Smooth muscle cell (in vitro differentiated cells): ENCODE results near the gene ALK. TPM values are rescaled to one million over a fixed set of nuclear protein-coding genes. Genes with fewer than 3 reads are reported as not detected.

Experiments
- DNase-seq: peaks from one replicate; lab custom pipeline; 2025; ENCODE audit not compliant: unreplicated experiment; lab: John Stamatoyannopoulos, UW
- H2AFZ ChIP-seq: fragments of 200-600 bp; sonication (generic); 2 replicates; pipeline ENCODE4 v1.6.0; 2016; ENCODE audit warnings: antibody characterized with exemption, low read depth, mild to moderate bottlenecking
- H3F3A ChIP-seq: fragments of 200-600 bp; sonication (generic); 2 replicates; pipeline ENCODE4 v1.6.0; 2017; ENCODE audit warnings: antibody characterized with exemption, low read depth
- H3K27ac ChIP-seq: fragments of 200-600 bp; sonication (generic); 2 replicates; pipeline ENCODE4 v1.5.1; 2016; ENCODE audit warnings: low read depth, mild to moderate bottlenecking
- H3K27me3 ChIP-seq: fragments of 200-600 bp; sonication (generic); 2 replicates; pipeline ENCODE4 v1.6.1; 2016; ENCODE audit warnings: low read depth, mild to moderate bottlenecking
- H3K36me3 ChIP-seq: fragments of 200-600 bp; sonication (generic); 2 replicates; pipeline ENCODE4 v1.5.1; 2016; ENCODE audit warnings: low read depth
- H3K4me1 ChIP-seq: fragments of 200-600 bp; sonication (generic); 2 replicates; pipeline ENCODE4 v1.5.1; 2016; ENCODE audit warnings: low read depth
- H3K4me2 ChIP-seq: fragments of 200-600 bp; sonication (generic); 2 replicates; pipeline ENCODE4 v1.6.0; 2016; ENCODE audit warnings: mild to moderate bottlenecking
- H3K4me3 ChIP-seq: fragments of 200-600 bp; sonication (generic); 2 replicates; pipeline ENCODE4 v1.5.1; 2016; ENCODE audit warnings: mild to moderate bottlenecking
- H3K79me2 ChIP-seq: fragments of 200-600 bp; sonication (generic); 2 replicates; pipeline ENCODE4 v1.6.0; 2016; ENCODE audit warnings: low read depth, mild to moderate bottlenecking
- H3K9ac ChIP-seq: fragments of 200-600 bp; sonication (generic); 2 replicates; pipeline ENCODE4 v1.6.0; 2016; ENCODE audit warnings: low read depth
- H3K9me3 ChIP-seq: fragments of 200-600 bp; sonication (generic); replicated peaks from 2 replicates; pipeline ENCODE4 v1.5.1; 2016; ENCODE audit warnings: low read depth
- H4K20me1 ChIP-seq: fragments of 200-600 bp; sonication (generic); 2 replicates; pipeline ENCODE4 v1.6.0; 2016; ENCODE audit warnings: low read depth
- WGBS: methylation state at CpG from one replicate; pipeline ENCODE4 v1.1.7; 2016; ENCODE audit warnings: low lambda C conversion rate; 5-methylcytosine and 5-hydroxymethylcytosine counted together
- polyA plus RNA-seq: library from polyadenylated mRNA; unstranded; fragments of >200 nt; fragmentation: Nextera tagmentation; extraction: Ambion mirVana; gene quantifications from 2 replicates; pipeline ENCODE4 v1.2.1, GENCODE V29; 2016
- total RNA-seq: library from RNA; depleted of rRNA; stranded (reverse); fragments of >200 nt; gene quantifications from 2 replicates; pipeline ENCODE4 v1.2.3, GENCODE V29; 2014
- TF ChIP-seq, protein P1 (sequence below): fragments of 200-600 bp; sonication (generic); IDR thresholded peaks from 2 replicates; pipeline ENCODE4 v1.5.1; 2017; ENCODE audit warnings: borderline replicate concordance, mild to moderate bottlenecking, antibody characterized with exemption; ENCODE audit not compliant: insufficient read depth, poor library complexity, severe bottlenecking

Gene ALK
- total and polyA plus RNA-seq, 2 experiments from 2014 or later: 0.13 to 0.19 TPM

DNA sequence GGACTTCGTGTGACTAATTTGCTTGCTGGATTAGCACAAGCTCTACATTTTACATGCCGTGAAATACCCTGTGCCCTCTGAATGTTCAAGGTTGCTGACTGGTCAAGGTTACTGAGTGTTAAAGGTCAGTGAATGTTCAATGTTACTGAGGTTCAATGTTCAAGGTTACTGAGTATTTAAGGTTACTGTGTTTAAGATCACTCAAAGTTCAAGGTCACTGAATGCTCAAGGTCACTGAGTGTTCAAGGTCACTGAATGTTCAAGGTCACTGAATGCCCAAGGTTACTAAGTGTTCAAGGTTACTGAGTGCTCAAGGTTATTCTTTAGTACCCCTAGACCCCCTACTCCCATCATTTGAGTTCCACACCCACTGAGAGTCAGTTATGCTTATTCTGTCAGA is 528.6 kb downstream of the ALK start:
- Histone ChIP-seq H2AFZ (no peak overlapping the region), H3K27me3 (peaks cover 31% of the 10 kb centered on the region), H3K4me2 (no peak overlapping the region), H4K20me1 (no peaks in the 10 kb centered on the region), H3K4me1 (no peaks in the 10 kb centered on the region), H3K79me2 (no peaks in the 10 kb centered on the region), H3K4me3 (no peak overlapping the region), H3F3A (no peaks in the 10 kb centered on the region), H3K9ac (no peak overlapping the region), H3K9me3 (no peaks in the 10 kb centered on the region), H3K36me3 (no peaks in the 10 kb centered on the region), H3K27ac (no peak overlapping the region)
- DNase-seq: no peak
- WGBS: 73% methylated on average over 2 of the region's 2 CpGs
- TF ChIP-seq, protein P1, sequence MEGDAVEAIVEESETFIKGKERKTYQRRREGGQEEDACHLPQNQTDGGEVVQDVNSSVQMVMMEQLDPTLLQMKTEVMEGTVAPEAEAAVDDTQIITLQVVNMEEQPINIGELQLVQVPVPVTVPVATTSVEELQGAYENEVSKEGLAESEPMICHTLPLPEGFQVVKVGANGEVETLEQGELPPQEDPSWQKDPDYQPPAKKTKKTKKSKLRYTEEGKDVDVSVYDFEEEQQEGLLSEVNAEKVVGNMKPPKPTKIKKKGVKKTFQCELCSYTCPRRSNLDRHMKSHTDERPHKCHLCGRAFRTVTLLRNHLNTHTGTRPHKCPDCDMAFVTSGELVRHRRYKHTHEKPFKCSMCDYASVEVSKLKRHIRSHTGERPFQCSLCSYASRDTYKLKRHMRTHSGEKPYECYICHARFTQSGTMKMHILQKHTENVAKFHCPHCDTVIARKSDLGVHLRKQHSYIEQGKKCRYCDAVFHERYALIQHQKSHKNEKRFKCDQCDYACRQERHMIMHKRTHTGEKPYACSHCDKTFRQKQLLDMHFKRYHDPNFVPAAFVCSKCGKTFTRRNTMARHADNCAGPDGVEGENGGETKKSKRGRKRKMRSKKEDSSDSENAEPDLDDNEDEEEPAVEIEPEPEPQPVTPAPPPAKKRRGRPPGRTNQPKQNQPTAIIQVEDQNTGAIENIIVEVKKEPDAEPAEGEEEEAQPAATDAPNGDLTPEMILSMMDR: no peak

DNA sequence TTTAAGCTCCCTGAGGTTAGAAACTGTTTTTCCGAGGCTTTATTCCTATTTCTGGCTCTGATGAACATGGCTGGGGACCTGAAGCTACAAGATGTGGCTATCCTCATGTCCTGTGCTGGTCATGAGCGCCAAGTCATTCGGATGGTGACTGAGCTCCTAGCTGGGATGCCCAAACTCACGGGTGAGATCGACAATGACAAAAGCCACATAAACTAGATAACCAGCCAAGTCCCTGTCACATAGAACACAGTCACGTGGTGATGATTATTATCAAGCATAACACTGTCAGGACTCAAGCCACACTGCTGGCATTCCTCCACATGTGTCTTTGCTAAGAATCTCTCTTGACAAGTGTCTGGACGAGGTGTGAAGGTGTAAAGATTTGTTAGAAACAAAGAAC is 531.2 kb downstream of the ALK start:
- H3K4me2 ChIP-seq: no peak overlapping the region
- DNase-seq: no peak
- H3K4me3 ChIP-seq: no peak overlapping the region
- no peak overlapping the region for H3K9ac ChIP-seq
- TF ChIP-seq, protein P1: no peak
- no peak overlapping the region for H3K27ac ChIP-seq
- H2AFZ ChIP-seq: no peak overlapping the region
- H3K9me3 ChIP-seq: no peaks in the 10 kb centered on the region
- no peaks in the 10 kb centered on the region for H3F3A ChIP-seq
- H3K36me3 ChIP-seq: no peaks in the 10 kb centered on the region
- WGBS: 76% methylated on average over 7 of the region's 7 CpGs
- no peaks in the 10 kb centered on the region for H3K4me1 ChIP-seq
- peaks cover 48% of the 10 kb centered on the region for H3K27me3 ChIP-seq
- no peaks in the 10 kb centered on the region for H3K79me2 ChIP-seq
- no peaks in the 10 kb centered on the region for H4K20me1 ChIP-seq

DNA sequence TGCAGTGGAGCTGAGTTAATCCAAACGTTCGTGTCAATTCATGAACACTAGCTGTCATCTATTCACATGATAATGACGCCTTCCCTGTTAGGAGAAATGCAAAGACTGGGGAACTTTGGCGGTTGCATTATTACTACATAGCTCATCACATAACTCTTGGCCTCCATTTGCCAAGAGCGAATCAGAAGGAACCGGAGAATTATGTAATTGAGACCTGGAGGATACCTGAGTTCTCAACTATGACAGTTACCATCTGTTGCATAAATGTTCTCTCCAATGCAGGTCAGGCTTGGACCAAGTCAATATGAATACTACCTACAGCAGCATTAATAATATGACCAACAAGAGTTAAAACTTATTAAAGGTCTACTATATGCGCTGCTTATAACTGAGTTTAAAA is 531.7 kb downstream of the ALK start:
- H3K36me3 ChIP-seq: no peaks in the 10 kb centered on the region
- no peak for DNase-seq
- TF ChIP-seq, protein P1: no peak
- H3K27ac ChIP-seq: no peak overlapping the region
- 87% methylated on average over 7 of the region's 7 CpGs for WGBS
- no peaks in the 10 kb centered on the region for H3K4me1 ChIP-seq
- no peaks in the 10 kb centered on the region for H4K20me1 ChIP-seq
- H3K4me3 ChIP-seq: no peak overlapping the region
- H2AFZ ChIP-seq: no peak overlapping the region
- peaks cover 44% of the 10 kb centered on the region for H3K27me3 ChIP-seq
- H3K79me2 ChIP-seq: no peaks in the 10 kb centered on the region
- no peaks in the 10 kb centered on the region for H3F3A ChIP-seq
- H3K4me2 ChIP-seq: no peak overlapping the region
- H3K9ac ChIP-seq: no peak overlapping the region
- no peaks in the 10 kb centered on the region for H3K9me3 ChIP-seq

DNA sequence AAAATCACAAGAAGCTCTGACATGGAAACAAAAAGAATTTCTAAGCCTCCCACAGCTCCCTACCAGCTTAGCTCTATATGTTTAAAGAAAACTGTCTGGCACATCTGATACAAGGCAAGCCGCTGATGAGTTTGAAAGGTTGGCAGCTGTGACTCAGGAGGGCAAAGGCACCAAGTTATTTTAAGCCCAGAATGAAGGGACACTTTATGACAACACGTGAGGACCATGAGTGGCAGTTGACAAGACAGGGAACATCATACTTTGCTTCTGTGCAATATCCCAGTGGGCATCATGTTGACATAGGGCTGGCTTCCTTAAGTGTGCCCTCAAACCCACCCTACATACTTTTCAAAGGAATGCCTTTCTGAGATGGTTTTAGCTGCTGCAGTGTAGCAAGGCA is 533.3 kb downstream of the ALK start:
- no peaks in the 10 kb centered on the region for H3F3A ChIP-seq
- TF ChIP-seq, protein P1: no peak
- no peak overlapping the region for H3K9ac ChIP-seq
- no peak overlapping the region for H3K4me2 ChIP-seq
- H3K9me3 ChIP-seq: no peaks in the 10 kb centered on the region
- H2AFZ ChIP-seq: no peak overlapping the region
- H3K27me3 ChIP-seq: peaks cover 28% of the 10 kb centered on the region
- H3K36me3 ChIP-seq: no peaks in the 10 kb centered on the region
- H3K27ac ChIP-seq: no peak overlapping the region
- no peaks in the 10 kb centered on the region for H4K20me1 ChIP-seq
- WGBS: 91% methylated on average over 2 of the region's 2 CpGs
- H3K4me3 ChIP-seq: no peak overlapping the region
- no peak for DNase-seq
- H3K79me2 ChIP-seq: no peaks in the 10 kb centered on the region
- H3K4me1 ChIP-seq: no peaks in the 10 kb centered on the region
